Thyroid gland (tissue), 4 donors: ENCODE data around the gene TFAP2E. TPM values are rescaled to one million over a fixed set of nuclear protein-coding genes. Genes with fewer than 3 reads are reported as not detected.
A peak's percentile ranks its signal among the peaks of the same experiment; 100 is the strongest.

Source experiments
- DNase-seq, 2 donors: peaks; one replicate each; pipeline ENCODE4 v3.0.0-alpha.2; 2019
- H3K27ac ChIP-seq, 3 donors: fragments of 200-600 bp; sonication (generic); 1 replicate in 2 of 3; 2 replicates in 1 of 3; pipeline ENCODE4 v1.5.1; 2016 to 2019; ENCODE audit warnings: mild to moderate bottlenecking in 1 of 3, moderate library complexity in 1 of 3
- H3K27me3 ChIP-seq: fragments of 200-600 bp; sonication (generic); one replicate; pipeline ENCODE4 v1.5.1; 2019
- H3K36me3 ChIP-seq, 2 donors: fragments of 200-600 bp; sonication (generic); one replicate each; pipeline ENCODE4 v1.5.1; 2016 to 2019
- H3K4me1 ChIP-seq, 2 donors: fragments of 200-600 bp; sonication (generic); one replicate each; pipeline ENCODE4 v1.5.1; 2017 to 2019
- H3K4me3 ChIP-seq, 3 donors: fragments of 200-600 bp; sonication (generic); replicated peaks in 1 of 3; 1 replicate in 2 of 3; 2 replicates in 1 of 3; pipeline ENCODE4 v1.5.1; 2016; ENCODE audit warnings: mild to moderate bottlenecking in 1 of 3
- H3K9me3 ChIP-seq: fragments of 200-600 bp; sonication (generic); one replicate; pipeline ENCODE4 v1.5.1; 2017
- POLR2A ChIP-seq, 2 donors: fragments of 450-650 bp; IDR thresholded peaks; one replicate each; pipeline ENCODE4 v1.6.1; 2017; ENCODE audit warnings: antibody characterized with exemption in 2 of 2, mild to moderate bottlenecking in 2 of 2, moderate library complexity in 1 of 2
- WGBS, 2 donors: methylation state at CpG; one replicate each; pipeline ENCODE4 v1.1.5; 2017; 5-methylcytosine and 5-hydroxymethylcytosine counted together
- intact Hi-C: fragments of 100-400 bp; cut with DNase I; formaldehyde crosslinking; loops from one replicate; pipeline ENCODE4 v1.15.1; 2023
- total RNA-seq, 4 donors: library from RNA; depleted of rRNA; stranded (reverse); fragments of >200 nt; gene quantifications; one replicate each; pipeline ENCODE4 v1.2.3, GENCODE V29; 2016
- TF ChIP-seq, protein P1 (sequence below), 6 experiments: fragments of 200-600 bp in 3 of 6; fragments of 450-650 bp in 3 of 6; sonication (generic) in 3 of 6; IDR thresholded peaks; one replicate each; pipeline ENCODE4 v1.5.1; 2016 to 2019; ENCODE audit warnings: antibody characterized with exemption in 6 of 6, mild to moderate bottlenecking in 2 of 6, inconsistent platforms in 1 of 6, moderate library complexity in 1 of 6

The TFAP2E gene
- total RNA-seq, 4 donors from 2014 or later, result 0.81 TPM; not detected in 3

DNA sequence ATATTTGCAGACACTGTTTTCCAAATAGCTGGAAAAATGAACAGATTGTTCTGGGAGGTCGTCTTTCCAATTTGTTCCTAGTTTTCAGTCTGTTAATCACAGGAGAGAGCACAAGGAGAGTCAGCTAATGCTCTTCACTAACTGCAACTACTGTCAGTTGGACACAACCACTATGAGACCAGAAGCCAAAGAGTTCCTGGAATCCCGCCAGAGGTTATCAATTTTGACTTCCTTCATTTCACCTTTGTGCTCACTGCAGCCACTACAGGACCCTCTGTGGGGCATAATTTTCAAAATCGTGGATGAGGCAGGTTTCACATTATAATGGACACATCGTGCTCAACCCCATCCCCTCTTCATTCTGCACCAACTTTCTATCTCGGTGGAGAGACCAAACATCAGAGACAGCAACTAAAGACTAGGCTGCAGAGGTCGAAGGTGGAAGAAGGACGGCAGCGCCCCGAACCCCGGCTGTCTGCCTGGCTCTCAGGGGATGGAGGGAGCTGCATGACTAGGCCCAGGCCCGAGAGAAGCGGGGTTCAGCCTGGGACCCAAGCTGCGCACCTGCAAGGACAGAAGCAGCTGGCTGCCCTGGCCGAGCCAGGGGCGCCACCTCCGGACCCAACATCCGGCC lies 16.5 kb upstream of the TFAP2E start:
- intact Hi-C loops, result no loop called here
- peak overlapping the region; percentile 29 to 87 (median 81) for H3K4me3 ChIP-seq
- H3K9me3 ChIP-seq, result no peaks in the 10 kb centered on the region
- H3K36me3 ChIP-seq, result peaks cover 11 to 12% of the 10 kb centered on the region in 2 donors
- peak overlapping the region; percentile 87 to 98 (median 94) for H3K27ac ChIP-seq
- DNase-seq, result no peak
- TF ChIP-seq, protein P1, sequence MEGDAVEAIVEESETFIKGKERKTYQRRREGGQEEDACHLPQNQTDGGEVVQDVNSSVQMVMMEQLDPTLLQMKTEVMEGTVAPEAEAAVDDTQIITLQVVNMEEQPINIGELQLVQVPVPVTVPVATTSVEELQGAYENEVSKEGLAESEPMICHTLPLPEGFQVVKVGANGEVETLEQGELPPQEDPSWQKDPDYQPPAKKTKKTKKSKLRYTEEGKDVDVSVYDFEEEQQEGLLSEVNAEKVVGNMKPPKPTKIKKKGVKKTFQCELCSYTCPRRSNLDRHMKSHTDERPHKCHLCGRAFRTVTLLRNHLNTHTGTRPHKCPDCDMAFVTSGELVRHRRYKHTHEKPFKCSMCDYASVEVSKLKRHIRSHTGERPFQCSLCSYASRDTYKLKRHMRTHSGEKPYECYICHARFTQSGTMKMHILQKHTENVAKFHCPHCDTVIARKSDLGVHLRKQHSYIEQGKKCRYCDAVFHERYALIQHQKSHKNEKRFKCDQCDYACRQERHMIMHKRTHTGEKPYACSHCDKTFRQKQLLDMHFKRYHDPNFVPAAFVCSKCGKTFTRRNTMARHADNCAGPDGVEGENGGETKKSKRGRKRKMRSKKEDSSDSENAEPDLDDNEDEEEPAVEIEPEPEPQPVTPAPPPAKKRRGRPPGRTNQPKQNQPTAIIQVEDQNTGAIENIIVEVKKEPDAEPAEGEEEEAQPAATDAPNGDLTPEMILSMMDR (IDR thresholded peaks at IDR 0.05), result no peak
- no peak for TF ChIP-seq POLR2A (IDR thresholded peaks at IDR 0.05)
- 4 to 6% methylated on average over 7 to 13 of the region's 17 CpGs for WGBS, 2 donors
- H3K4me1 ChIP-seq, result peaks cover 22 to 41% of the 10 kb centered on the region in 2 donors
- H3K27me3 ChIP-seq, result no peaks in the 10 kb centered on the region

DNA sequence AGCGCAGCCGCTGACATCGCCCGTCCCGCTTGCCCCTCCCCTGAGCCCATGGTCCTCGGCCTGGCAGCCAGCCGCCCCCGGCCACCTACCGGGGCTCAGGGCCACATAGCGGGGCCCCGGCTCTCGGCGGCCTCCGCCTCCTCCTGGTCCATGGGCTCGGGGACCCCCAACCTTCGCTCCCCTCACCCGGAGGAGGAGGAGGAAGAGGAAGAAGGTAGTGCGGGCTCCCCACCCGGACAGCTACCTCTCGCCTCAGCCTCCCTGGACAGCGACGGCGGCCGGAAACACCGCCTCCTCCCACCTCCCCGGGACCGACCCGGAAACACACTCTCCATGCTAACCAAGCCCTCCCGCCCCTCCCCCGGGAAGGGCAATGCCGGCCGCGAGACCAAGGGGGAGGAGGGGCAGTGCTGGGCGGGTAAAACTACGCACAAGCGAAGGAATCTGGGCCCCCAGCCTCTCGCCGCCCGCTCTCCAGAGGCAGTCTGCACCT lies 15.9 kb upstream of the TFAP2E start, which contains the start of gene KIAA0319L:
KIAA0319L (minus strand) TSS at position 286 of the 493 bp plus-strand sequence. CDS start 2,912 bp downstream, outside the sequence.
- Histone ChIP-seq H3K4me1 (peaks cover 22 to 41% of the 10 kb centered on the region in 2 donors), H3K27ac (peak within 1 kb of the TSS; percentile 87 to 98 (median 94)), H3K27me3 (no peaks in the 10 kb centered on the region), H3K36me3 (peaks cover 6 to 7% of the 10 kb centered on the region in 2 donors), H3K4me3 (peak within 1 kb of the TSS; percentile 29 to 87 (median 81)), H3K9me3 (no peaks in the 10 kb centered on the region)
- TF ChIP-seq, protein P1 (IDR thresholded peaks at IDR 0.05), result no peak
- peak; percentile 27 to 79 for TF ChIP-seq POLR2A (IDR thresholded peaks at IDR 0.05)
- intact Hi-C loops, result no loop called here
- 1 to 7% methylated on average over 3 to 22 of the region's 39 CpGs for WGBS, 2 donors
- DNase-seq, result peak; percentile 90 to 91

DNA sequence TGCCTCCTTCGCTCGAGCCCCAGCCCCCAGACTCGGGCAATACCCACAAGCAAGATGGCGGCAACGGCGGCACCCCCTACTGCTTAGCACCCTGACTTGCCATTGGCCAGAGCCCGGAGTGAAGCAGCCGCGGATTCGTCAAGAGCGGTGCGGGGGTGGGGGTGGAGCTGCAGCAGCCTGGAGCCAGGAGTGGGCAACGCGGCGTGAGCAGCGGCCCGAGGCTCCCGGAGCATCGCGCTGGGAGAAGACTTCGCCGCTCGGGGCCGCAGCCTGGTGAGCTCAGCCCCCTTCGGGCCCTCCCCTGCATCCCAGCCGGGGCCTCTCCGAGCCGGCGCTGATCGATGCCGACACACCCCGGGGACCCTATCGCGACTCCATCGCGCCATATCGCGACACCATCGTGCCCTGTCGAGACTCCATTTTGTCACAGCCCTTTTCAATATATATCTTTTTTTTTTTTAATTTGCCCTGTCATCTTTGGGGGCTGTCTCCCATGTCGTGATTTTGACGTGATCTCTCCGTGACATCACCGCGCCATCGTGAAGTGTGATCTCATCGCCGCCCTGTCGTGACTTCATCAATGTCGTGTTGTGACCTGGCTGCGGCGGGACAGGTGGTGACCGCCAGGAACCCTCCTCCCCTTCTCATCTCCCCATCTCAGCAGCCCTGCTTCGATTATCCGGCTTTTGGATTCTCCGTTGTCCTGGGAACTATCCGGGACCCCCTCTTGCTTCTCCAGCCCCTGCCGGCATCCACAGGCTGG lies 15.3 kb upstream of the TFAP2E start, which contains the start of gene NCDN:
NCDN (plus strand) TSS at position 189 of the 763 bp plus-strand sequence; CDS start at position 581, 392 bp downstream.
- Histone ChIP-seq H3K4me3 (peak within 1 kb of the TSS; percentile 29 to 87 (median 81)), H3K36me3 (peaks cover under 1% of the 10 kb centered on the region in 2 donors), H3K4me1 (peaks cover 22 to 41% of the 10 kb centered on the region in 2 donors), H3K27me3 (no peaks in the 10 kb centered on the region), H3K27ac (peak within 1 kb of the TSS; percentile 87 to 98 (median 94)), H3K9me3 (no peaks in the 10 kb centered on the region)
- TF ChIP-seq POLR2A (IDR thresholded peaks at IDR 0.05), result no peak
- TF ChIP-seq, protein P1 (IDR thresholded peaks at IDR 0.05), result no peak
- intact Hi-C loops, result no loop called here
- WGBS, 2 donors, result 0% methylated on average over 34 to 51 of the region's 58 CpGs
- peak; percentile 98 to 99 for DNase-seq

DNA sequence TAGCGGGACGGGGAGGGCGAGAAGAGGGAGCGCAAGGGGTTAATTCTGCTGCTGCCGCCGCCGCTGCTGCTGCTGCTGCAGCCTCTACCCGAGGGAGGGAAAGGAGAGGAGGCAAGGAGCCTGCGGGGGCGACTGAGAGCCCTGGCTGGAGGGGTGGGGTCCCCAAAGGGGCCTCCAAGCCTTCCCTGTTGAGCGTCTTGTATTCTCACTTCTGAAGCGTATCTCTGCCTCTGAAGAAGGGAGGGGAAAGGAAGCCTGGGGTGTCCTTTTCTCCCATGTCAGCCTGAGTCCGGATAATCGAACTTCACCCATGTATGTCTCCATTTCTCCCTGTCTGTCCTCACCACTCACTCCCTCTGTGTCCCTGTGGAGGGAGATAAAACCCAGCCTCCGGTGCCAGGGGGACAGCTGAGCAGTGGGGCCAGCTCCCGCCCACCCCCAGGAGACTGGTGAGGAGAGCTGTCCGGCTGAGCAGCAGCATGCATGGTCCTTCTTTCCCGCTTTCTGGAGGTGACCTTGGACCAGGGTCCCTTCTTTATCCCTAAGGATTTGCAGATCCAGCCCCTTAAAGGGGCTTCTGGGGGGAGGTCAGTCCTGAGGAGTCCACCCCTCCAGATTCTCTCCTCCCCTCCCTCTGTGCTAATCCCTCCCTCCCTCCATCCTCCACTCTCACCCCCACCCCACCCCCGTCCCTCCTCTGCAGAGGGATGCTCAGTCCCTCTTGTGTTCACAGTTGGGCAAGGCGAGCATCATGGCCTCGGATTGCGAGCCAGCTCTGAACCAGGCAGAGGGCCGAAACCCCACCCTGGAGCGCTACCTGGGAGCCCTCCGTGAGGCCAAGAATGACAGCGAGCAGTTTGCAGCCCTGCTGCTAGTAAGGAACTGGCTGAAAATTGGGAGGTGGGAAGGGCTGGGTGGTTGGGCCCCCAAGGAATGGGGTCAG lies 14.5 kb upstream of the TFAP2E start:
- Histone ChIP-seq H3K4me3 (peak overlapping the region; percentile 29 to 87 (median 45)), H3K4me1 (peaks cover 20 to 34% of the 10 kb centered on the region in 2 donors), H3K9me3 (no peaks in the 10 kb centered on the region), H3K27ac (peak overlapping the region; percentile 87 to 98 (median 94)), H3K27me3 (no peaks in the 10 kb centered on the region), H3K36me3 (peaks cover 0 to 3% of the 10 kb centered on the region in 2 donors)
- no peak for DNase-seq
- no peak for TF ChIP-seq POLR2A (IDR thresholded peaks at IDR 0.05)
- TF ChIP-seq, protein P1 (IDR thresholded peaks at IDR 0.05), result no peak
- 31 to 32% methylated on average over 24 to 26 of the region's 26 CpGs for WGBS, 2 donors
- intact Hi-C loops, result no loop called here
